22Rv1 (cell line): ENCODE measurements around the gene MICOS13.

Experiments
- CTCF ChIP-seq: fragments of 450-650 bp; IDR thresholded peaks from 2 replicates; pipeline ENCODE4 v1.5.1; 2017; ENCODE audit warnings: mild to moderate bottlenecking
- ZFX ChIP-seq: fragments of 450-650 bp; IDR thresholded peaks from 2 replicates; pipeline ENCODE4 v1.6.1; 2017; ENCODE audit warnings: antibody characterized with exemption, borderline replicate concordance

- TF ChIP-seq CTCF (no peak), ZFX (no peak)
Measured at GRCh38 chr19:5707576-5708575, 27.6 kb upstream of the MICOS13 start.
